HepG2 (cell line): ENCODE results near the gene PRDX5. TPM values are rescaled to one million over a fixed set of nuclear protein-coding genes. Genes with fewer than 3 reads are reported as not detected.

Source experiments
- DR1 ChIP-seq: sonication (generic); formaldehyde crosslinking; IDR thresholded peaks from 2 replicates; pipeline ENCODE4 v1.8.0; 2021; ENCODE audit warnings: mild to moderate bottlenecking, missing genetic modification reagents, inconsistent platforms
- EZH2 ChIP-seq: conservative IDR thresholded peaks from 2 replicates; pipeline ENCODE4 v1.6.1; 2012; ENCODE audit warnings: mild to moderate bottlenecking, low read depth, low read length, moderate library complexity
- GABPA ChIP-seq, 2 experiments: IDR thresholded peaks; 2 replicates each; pipeline ENCODE4 v1.6.1; 2011 to 2016; ENCODE audit warnings: low read depth in 2 of 2, low read length in 1 of 2, missing biosample characterization in 1 of 2, missing genetic modification characterization in 1 of 2
- HDAC2 ChIP-seq: sonication (generic); formaldehyde crosslinking; IDR thresholded peaks from 2 replicates; pipeline ENCODE4 v1.4.0; 2020; ENCODE audit warnings: missing genetic modification reagents
- HOXA7 ChIP-seq: sonication (generic); formaldehyde crosslinking; IDR thresholded peaks from 2 replicates; pipeline ENCODE4 v1.8.1; 2022; ENCODE audit warnings: mild to moderate bottlenecking, missing genetic modification reagents, moderate library complexity
- IKZF1 ChIP-seq: fragments of 450-650 bp; IDR thresholded peaks from 2 replicates; pipeline ENCODE4 v1.7.1; 2016
- IKZF5 ChIP-seq: IDR thresholded peaks from 2 replicates; pipeline ENCODE4 v1.6.1; 2018; ENCODE audit warnings: missing genetic modification reagents, mild to moderate bottlenecking, missing compliant biosample characterization
- MAX ChIP-seq: IDR thresholded peaks from 2 replicates; pipeline ENCODE4 v1.6.1; 2012; ENCODE audit warnings: inconsistent platforms
- MTA1 ChIP-seq: sonication (generic); formaldehyde crosslinking; IDR thresholded peaks from 2 replicates; pipeline ENCODE4 v1.4.0; 2020; ENCODE audit warnings: missing genetic modification reagents, mild to moderate bottlenecking, borderline replicate concordance
- MZF1 ChIP-seq: sonication (generic); formaldehyde crosslinking; IDR thresholded peaks from 2 replicates; pipeline ENCODE4 v1.8.1; 2023; ENCODE audit warnings: mild to moderate bottlenecking, missing genetic modification reagents, borderline replicate concordance
- NRL ChIP-seq: sonication (generic); formaldehyde crosslinking; IDR thresholded peaks from 2 replicates; pipeline ENCODE4 v1.5.0; 2020; ENCODE audit warnings: missing genetic modification reagents, mild to moderate bottlenecking, moderate library complexity, borderline replicate concordance
- RFXAP ChIP-seq: sonication (generic); formaldehyde crosslinking; IDR thresholded peaks from 2 replicates; pipeline ENCODE4 v1.4.0; 2020; ENCODE audit warnings: missing genetic modification reagents, borderline replicate concordance
- RXRB ChIP-seq: IDR thresholded peaks from 2 replicates; pipeline ENCODE4 v1.6.1; 2016; ENCODE audit warnings: borderline replicate concordance, missing genetic modification reagents, missing compliant biosample characterization
- SMAD9 ChIP-seq: sonication (generic); formaldehyde crosslinking; IDR thresholded peaks from 2 replicates; pipeline ENCODE4 v1.5.1; 2020; ENCODE audit warnings: mild to moderate bottlenecking, missing genetic modification reagents
- SRSF9 ChIP-seq: fragments of 200-400 bp; formaldehyde crosslinking; IDR thresholded peaks from 2 replicates; pipeline ENCODE4 v1.6.1; 2018; ENCODE audit warnings: borderline replicate concordance, mild to moderate bottlenecking, low read depth, low read length; ENCODE audit not compliant: insufficient read depth, poor library complexity, severe bottlenecking
- ZNF256 ChIP-seq: sonication (generic); formaldehyde crosslinking; conservative IDR thresholded peaks from 2 replicates; pipeline ENCODE4 v1.4.0; 2020; ENCODE audit warnings: missing genetic modification reagents
- ZNF30 ChIP-seq: sonication (generic); formaldehyde crosslinking; IDR thresholded peaks from 2 replicates; pipeline ENCODE4 v1.5.0; 2020; ENCODE audit warnings: mild to moderate bottlenecking, missing genetic modification reagents
- ZNF317 ChIP-seq: sonication (generic); formaldehyde crosslinking; IDR thresholded peaks from 2 replicates; pipeline ENCODE4 v1.5.0; 2020; ENCODE audit warnings: mild to moderate bottlenecking, missing genetic modification reagents
- ZNF660 ChIP-seq: sonication (generic); formaldehyde crosslinking; IDR thresholded peaks from 2 replicates; pipeline ENCODE4 v1.5.1; 2020; ENCODE audit warnings: mild to moderate bottlenecking, low read depth, missing genetic modification reagents, borderline replicate concordance
- ZNF782 ChIP-seq: sonication (generic); formaldehyde crosslinking; IDR thresholded peaks from 2 replicates; pipeline ENCODE4 v1.4.0; 2020; ENCODE audit warnings: missing genetic modification reagents, mild to moderate bottlenecking, borderline replicate concordance
- ZNF788 ChIP-seq: sonication (generic); formaldehyde crosslinking; IDR thresholded peaks from 2 replicates; pipeline ENCODE4 v1.5.0; 2020; ENCODE audit warnings: mild to moderate bottlenecking, missing genetic modification reagents, borderline replicate concordance
- polyA plus RNA-seq, 8 experiments: library from polyadenylated mRNA; depleted of rRNA in 3 of 8; stranded (reverse) in 7 of 8; unstranded in 1 of 8; fragments of >200 nt; fragmentation: Illumina TruSeq in 4 of 8; extraction: Trizol in 4 of 8; gene quantifications; 2 replicates each; pipeline versions ENCODE4 v1.2.1 to v1.2.3, GENCODE V29; 2011 to 2016; ENCODE audit warnings: low read depth in 4 of 8, missing spikeins in 1 of 8, mixed read lengths in 1 of 8; ENCODE audit not compliant: insufficient read depth in 1 of 8
- total RNA-seq, 5 experiments: library from RNA; depleted of rRNA; stranded (reverse); fragments of >200 nt; fragmentation: Illumina TruSeq; extraction: Trizol; gene quantifications; 2 replicates each; pipeline ENCODE4 v1.2.3, GENCODE V29; 2016; ENCODE audit warnings: low read depth in 1 of 5
- TF ChIP-seq, protein P1 (sequence below): IDR thresholded peaks from 2 replicates; pipeline ENCODE4 v1.6.1; 2016; ENCODE audit warnings: low read depth, control low read depth
- TF ChIP-seq, protein P2 (sequence below): sonication (generic); formaldehyde crosslinking; IDR thresholded peaks from 2 replicates; pipeline ENCODE4 v1.8.0; 2022; ENCODE audit warnings: missing genetic modification reagents, low read depth, mild to moderate bottlenecking, borderline replicate concordance
- TF ChIP-seq, protein P3 (sequence below): sonication (generic); formaldehyde crosslinking; IDR thresholded peaks from 2 replicates; pipeline ENCODE4 v1.4.0; 2020; ENCODE audit warnings: missing genetic modification reagents

The PRDX5 gene
- total and polyA plus RNA-seq, 2 of the 13 experiments (the other 11 are each of a cell fraction or from before 2014, with no cell fraction given), result 215 to 311 TPM

- TF ChIP-seq, protein P1, sequence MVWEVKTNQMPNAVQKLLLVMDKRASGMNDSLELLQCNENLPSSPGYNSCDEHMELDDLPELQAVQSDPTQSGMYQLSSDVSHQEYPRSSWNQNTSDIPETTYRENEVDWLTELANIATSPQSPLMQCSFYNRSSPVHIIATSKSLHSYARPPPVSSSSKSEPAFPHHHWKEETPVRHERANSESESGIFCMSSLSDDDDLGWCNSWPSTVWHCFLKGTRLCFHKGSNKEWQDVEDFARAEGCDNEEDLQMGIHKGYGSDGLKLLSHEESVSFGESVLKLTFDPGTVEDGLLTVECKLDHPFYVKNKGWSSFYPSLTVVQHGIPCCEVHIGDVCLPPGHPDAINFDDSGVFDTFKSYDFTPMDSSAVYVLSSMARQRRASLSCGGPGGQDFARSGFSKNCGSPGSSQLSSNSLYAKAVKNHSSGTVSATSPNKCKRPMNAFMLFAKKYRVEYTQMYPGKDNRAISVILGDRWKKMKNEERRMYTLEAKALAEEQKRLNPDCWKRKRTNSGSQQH, result no peak
- TF ChIP-seq ZNF317 (no peak), ZNF256 (CRISPR knock-in tag) (no peak), ZNF782 (CRISPR knock-in tag) (0 out of 2 replicates have a peak, but pooled peaks have one; percentile 68), IKZF5 (CRISPR knock-in tag) (no peak), NRL (CRISPR knock-in tag) (no peak), DR1 (0 out of 2 replicates have a peak, but pooled peaks have one; percentile 5), MAX (no peak), ZNF788 (no peak; the same call in 1 of the 2 replicates), SMAD9 (CRISPR knock-in tag) (no peak), IKZF1 (no peak), EZH2 (no peak), HDAC2 (CRISPR knock-in tag) (peak; percentile 19; the same call in 1 of the 2 replicates), GABPA (IDR thresholded peaks at IDR 0.05; ENCODE audit: low read depth, low read length) (peak; percentile 39; the same call in 1 of the 2 replicates), GABPA (CRISPR knock-in tag; IDR thresholded peaks at IDR 0.05; ENCODE audit: low read depth) (peak; percentile 73), MTA1 (peak; percentile 28; the same call in 1 of the 2 replicates), SRSF9 (no peak), RFXAP (CRISPR knock-in tag) (no peak), ZNF30 (CRISPR knock-in tag) (no peak), MZF1 (no peak), RXRB (CRISPR knock-in tag) (no peak), HOXA7 (no peak), ZNF660 (no peak)
- TF ChIP-seq, protein P2, sequence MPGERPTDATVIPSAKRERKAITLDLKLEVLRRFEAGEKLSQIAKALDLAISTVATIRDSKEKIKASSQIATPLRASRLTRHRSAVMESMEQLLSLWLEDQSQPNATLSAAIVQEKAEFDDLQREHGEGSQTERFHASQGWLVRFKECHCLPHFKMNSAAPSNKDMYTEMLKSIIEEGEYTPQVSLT (CRISPR knock-in tag), result no peak
- TF ChIP-seq, protein P3, sequence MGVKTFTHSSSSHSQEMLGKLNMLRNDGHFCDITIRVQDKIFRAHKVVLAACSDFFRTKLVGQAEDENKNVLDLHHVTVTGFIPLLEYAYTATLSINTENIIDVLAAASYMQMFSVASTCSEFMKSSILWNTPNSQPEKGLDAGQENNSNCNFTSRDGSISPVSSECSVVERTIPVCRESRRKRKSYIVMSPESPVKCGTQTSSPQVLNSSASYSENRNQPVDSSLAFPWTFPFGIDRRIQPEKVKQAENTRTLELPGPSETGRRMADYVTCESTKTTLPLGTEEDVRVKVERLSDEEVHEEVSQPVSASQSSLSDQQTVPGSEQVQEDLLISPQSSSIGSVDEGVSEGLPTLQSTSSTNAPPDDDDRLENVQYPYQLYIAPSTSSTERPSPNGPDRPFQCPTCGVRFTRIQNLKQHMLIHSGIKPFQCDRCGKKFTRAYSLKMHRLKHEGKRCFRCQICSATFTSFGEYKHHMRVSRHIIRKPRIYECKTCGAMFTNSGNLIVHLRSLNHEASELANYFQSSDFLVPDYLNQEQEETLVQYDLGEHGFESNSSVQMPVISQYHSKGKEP (CRISPR knock-in tag), result no peak
Measured at GRCh38 chr11:64268893-64269539, 48.9 kb upstream of the PRDX5 start (continued).
